CD14-positive monocyte (primary cell): Measurements from ENCODE around the gene CRIP2. TPM values are rescaled to one million over a fixed set of nuclear protein-coding genes. Genes with fewer than 3 reads are reported as not detected.

ENCODE experiments used
- DNase-seq, 3 donors: peaks; one replicate each; pipeline ENCODE4 v3.0.0-alpha.2; 2011 to 2022
- H2AFZ ChIP-seq: 2 replicates; pipeline ENCODE4 v1.6.0; 2012; ENCODE audit warnings: mild to moderate bottlenecking, low read depth, low read length, inconsistent platforms; ENCODE audit not compliant: insufficient read depth, poor library complexity, severe bottlenecking
- H3K27ac ChIP-seq, 2 donors: 1 replicate in 1 of 2; 2 replicates in 1 of 2; pipeline ENCODE4 v1.5.1; 2012 to 2013; ENCODE audit warnings: low read length in 2 of 2, control low read depth in 1 of 2, inconsistent platforms in 1 of 2, low read depth in 1 of 2, mild to moderate bottlenecking in 1 of 2
- H3K27me3 ChIP-seq, 2 donors: one replicate each; pipeline versions ENCODE4 v1.6.0 to v1.6.1; 2011 to 2013; ENCODE audit warnings: low read length in 2 of 2; ENCODE audit not compliant: control insufficient read depth in 2 of 2, insufficient read depth in 2 of 2
- H3K36me3 ChIP-seq, 2 donors: replicated peaks in 1 of 2; 1 replicate in 1 of 2; 2 replicates in 1 of 2; pipeline versions ENCODE4 v1.5.1 to v1.6.1; 2012 to 2013; ENCODE audit warnings: low read length in 2 of 2, control low read depth in 1 of 2, inconsistent platforms in 1 of 2, mild to moderate bottlenecking in 1 of 2; ENCODE audit not compliant: insufficient read depth in 2 of 2, control insufficient read depth in 1 of 2
- H3K4me1 ChIP-seq, 2 donors: 1 replicate in 1 of 2; 2 replicates in 1 of 2; pipeline versions ENCODE4 v1.5.1 to v1.6.1; 2012 to 2013; ENCODE audit warnings: low read length in 2 of 2, control low read depth in 1 of 2, inconsistent platforms in 1 of 2, mild to moderate bottlenecking in 1 of 2, moderate library complexity in 1 of 2; ENCODE audit not compliant: insufficient read depth in 2 of 2, control insufficient read depth in 1 of 2
- H3K4me2 ChIP-seq: replicated peaks from 2 replicates; pipeline ENCODE3; 2012; ENCODE audit warnings: low read length, moderate library complexity, mild to moderate bottlenecking; ENCODE audit not compliant: poor library complexity, severe bottlenecking; ENCODE audit errors: extremely low read depth
- H3K4me3 ChIP-seq, 3 experiments: fragments of 200-600 bp in 1 of 3; sonication (generic) in 1 of 3; replicated peaks in 1 of 3; 1 replicate in 2 of 3; 2 replicates in 1 of 3; pipeline ENCODE4 v1.5.1; 2011 to 2013; ENCODE audit warnings: low read length in 3 of 3, mild to moderate bottlenecking in 3 of 3, control low read depth in 2 of 3, low read depth in 2 of 3, inconsistent platforms in 1 of 3, moderate library complexity in 1 of 3
- H3K79me2 ChIP-seq: 2 replicates; pipeline ENCODE4 v1.6.0; 2012; ENCODE audit warnings: mild to moderate bottlenecking, control low read depth, inconsistent platforms, low read length, moderate library complexity; ENCODE audit not compliant: insufficient read depth
- H3K9ac ChIP-seq: 2 replicates; pipeline ENCODE4 v1.6.0; 2017; ENCODE audit warnings: low read length, mild to moderate bottlenecking; ENCODE audit not compliant: insufficient read depth, poor library complexity, severe bottlenecking
- H3K9me3 ChIP-seq, 2 donors: replicated peaks in 1 of 2; 1 replicate in 1 of 2; 2 replicates in 1 of 2; pipeline versions ENCODE4 v1.5.1 to v1.6.1; 2012 to 2013; ENCODE audit warnings: low read length in 2 of 2, control low read depth in 1 of 2; ENCODE audit not compliant: control insufficient read depth in 1 of 2, insufficient read depth in 1 of 2
- H4K20me1 ChIP-seq: 2 replicates; pipeline ENCODE4 v1.6.0; 2012; ENCODE audit warnings: mild to moderate bottlenecking, low read length, control low read depth, moderate library complexity; ENCODE audit not compliant: insufficient read depth
- H3K27ac Mint-ChIP-seq, 7 donors: one replicate each; pipeline ENCODE4 v1.8.0; 2020; ENCODE audit warnings: mild to moderate bottlenecking in 7 of 7, mixed read lengths in 7 of 7, moderate library complexity in 6 of 7, inconsistent platforms in 2 of 7
- H3K27me3 Mint-ChIP-seq, 3 donors: one replicate each; pipeline ENCODE4 v1.8.0; 2021 to 2022; ENCODE audit warnings: low read depth in 3 of 3, mild to moderate bottlenecking in 3 of 3, mixed read lengths in 3 of 3, moderate library complexity in 3 of 3, inconsistent platforms in 1 of 3
- H3K36me3 Mint-ChIP-seq, 2 donors: one replicate each; pipeline ENCODE4 v1.8.0; 2020; ENCODE audit warnings: mixed read lengths in 2 of 2, inconsistent platforms in 1 of 2, mild to moderate bottlenecking in 1 of 2
- H3K4me1 Mint-ChIP-seq: one replicate; pipeline ENCODE4 v1.8.0; 2020; ENCODE audit warnings: mild to moderate bottlenecking, mixed read lengths
- H3K4me3 Mint-ChIP-seq, 2 donors: one replicate each; pipeline ENCODE4 v1.8.0; 2020; ENCODE audit warnings: mild to moderate bottlenecking in 2 of 2, mixed read lengths in 2 of 2, moderate library complexity in 1 of 2
- H3K9me3 Mint-ChIP-seq, 7 donors: one replicate each; pipeline ENCODE4 v1.8.0; 2020 to 2022; ENCODE audit warnings: mixed read lengths in 7 of 7, mild to moderate bottlenecking in 6 of 7, moderate library complexity in 6 of 7, inconsistent platforms in 2 of 7
- WGBS: methylation state at CpG from one replicate; pipeline ENCODE4 v1.1.5; 2013; ENCODE audit warnings: missing lambda C conversion rate; ENCODE audit not compliant: insufficient coverage; 5-methylcytosine and 5-hydroxymethylcytosine counted together
- intact Hi-C, 2 donors: fragments of 100-400 bp; cut with micrococcal nuclease; formaldehyde crosslinking; loops; one replicate each; pipeline versions ENCODE4 v1.15.0 to v1.15.1; 2023
- polyA plus RNA-seq, 3 donors: library from polyadenylated mRNA; depleted of rRNA in 1 of 3; unstranded in 2 of 3; stranded (reverse) in 1 of 3; fragments of 300-500 nt in 2 of 3; fragments of >200 nt in 1 of 3; fragmentation: Illumina TruSeq in 2 of 3; gene quantifications; 1 replicate in 2 of 3; 2 replicates in 1 of 3; pipeline ENCODE4 v1.2.3, GENCODE V29; 2012 to 2021
- TF ChIP-seq, protein P1 (sequence below): fragments of 200-600 bp; IDR thresholded peaks from one replicate; pipeline ENCODE4 v1.8.0; 2022; ENCODE audit warnings: antibody characterized with exemption, mild to moderate bottlenecking

The CRIP2 gene
- polyA plus RNA-seq, 3 donors = 2.1 to 4.0 (median 3.3) TPM

GRCh38 chr14:105475269-105476096, 862 bp downstream of the CRIP2 start:
- Mint-ChIP-seq H3K36me3 (peaks cover 0 to 4% of the 10 kb centered on the region in 2 donors), H3K4me3 (peak overlapping the region; percentile 58 to 63), H3K27ac (peak overlapping the region in 1 of 7 donors; percentile 13), H3K27me3 (peaks cover 46 to 72% (median 57%) of the 10 kb centered on the region in 3 donors), H3K4me1 (peaks cover 22% of the 10 kb centered on the region), H3K9me3 (peaks cover 5 to 23% (median 13%) of the 10 kb centered on the region in 7 donors)
- intact Hi-C loops = loop anchor here in 1 of 2 donors (2.0 kb wide), 1 partner anchor 13 kb away; no protein-coding TSS in a partner anchor
- Histone ChIP-seq H3K79me2 (no peaks in the 10 kb centered on the region), H3K4me3 (peak overlapping the region in 1 of 3 experiments; percentile 67), H3K36me3 (no peaks in the 10 kb centered on the region), H3K27ac (no peak overlapping the region), H4K20me1 (peaks cover 7% of the 10 kb centered on the region), H3K4me2 (peak overlapping the region; percentile 82), H3K9ac (no peak overlapping the region), H2AFZ (peak overlapping the region; percentile 65), H3K27me3 (peaks cover 26 to 65% of the 10 kb centered on the region in 2 donors), H3K9me3 (peaks cover 9 to 27% of the 10 kb centered on the region in 2 donors), H3K4me1 (peaks cover 20 to 37% of the 10 kb centered on the region in 2 donors)
- no peak for DNase-seq
- TF ChIP-seq, protein P1, sequence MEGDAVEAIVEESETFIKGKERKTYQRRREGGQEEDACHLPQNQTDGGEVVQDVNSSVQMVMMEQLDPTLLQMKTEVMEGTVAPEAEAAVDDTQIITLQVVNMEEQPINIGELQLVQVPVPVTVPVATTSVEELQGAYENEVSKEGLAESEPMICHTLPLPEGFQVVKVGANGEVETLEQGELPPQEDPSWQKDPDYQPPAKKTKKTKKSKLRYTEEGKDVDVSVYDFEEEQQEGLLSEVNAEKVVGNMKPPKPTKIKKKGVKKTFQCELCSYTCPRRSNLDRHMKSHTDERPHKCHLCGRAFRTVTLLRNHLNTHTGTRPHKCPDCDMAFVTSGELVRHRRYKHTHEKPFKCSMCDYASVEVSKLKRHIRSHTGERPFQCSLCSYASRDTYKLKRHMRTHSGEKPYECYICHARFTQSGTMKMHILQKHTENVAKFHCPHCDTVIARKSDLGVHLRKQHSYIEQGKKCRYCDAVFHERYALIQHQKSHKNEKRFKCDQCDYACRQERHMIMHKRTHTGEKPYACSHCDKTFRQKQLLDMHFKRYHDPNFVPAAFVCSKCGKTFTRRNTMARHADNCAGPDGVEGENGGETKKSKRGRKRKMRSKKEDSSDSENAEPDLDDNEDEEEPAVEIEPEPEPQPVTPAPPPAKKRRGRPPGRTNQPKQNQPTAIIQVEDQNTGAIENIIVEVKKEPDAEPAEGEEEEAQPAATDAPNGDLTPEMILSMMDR = no peak
- WGBS = 7% methylated on average over 43 of the region's 48 CpGs

DNA sequence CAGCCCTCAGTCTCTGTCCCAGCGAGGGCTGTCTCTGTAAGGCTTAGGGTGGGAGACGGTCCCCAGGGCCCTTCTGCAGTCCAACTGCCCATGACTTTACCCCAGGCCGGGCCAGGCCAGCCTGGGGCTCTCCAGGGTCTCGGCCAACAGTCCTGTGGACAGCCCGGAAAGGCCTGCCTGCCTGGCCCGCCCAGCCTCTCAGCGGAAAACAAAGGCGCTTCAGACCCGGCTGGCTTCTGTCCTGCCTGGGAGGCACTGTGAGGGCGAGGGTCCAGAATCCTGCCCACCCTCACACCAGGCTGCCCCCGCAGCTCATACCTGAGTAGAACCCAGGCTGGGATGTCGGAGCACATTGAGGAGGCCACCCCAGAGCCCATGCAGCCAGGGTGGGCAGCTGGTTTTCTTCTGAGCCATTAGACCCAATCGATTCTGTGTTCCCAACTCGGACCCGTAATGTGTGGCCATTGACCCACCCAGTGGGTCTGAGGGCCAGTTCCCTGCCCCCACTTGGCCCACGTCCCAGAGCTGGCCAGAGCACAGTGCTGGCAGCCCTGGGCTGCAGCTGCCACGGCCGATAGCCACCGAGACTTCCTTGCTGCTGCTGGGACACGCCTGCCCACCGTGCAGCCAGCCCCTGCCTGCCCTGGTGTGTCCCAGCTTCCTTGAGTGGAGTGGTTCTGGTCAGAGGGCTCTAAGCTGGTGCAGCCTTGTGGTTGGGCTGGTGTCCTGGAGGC, 1.6 kb downstream of the CRIP2 start:
- no peak overlapping the region for H3K27ac ChIP-seq
- H3K9me3 ChIP-seq = peaks cover 9 to 27% of the 10 kb centered on the region in 2 donors
- H3K4me1 Mint-ChIP-seq = peaks cover 30% of the 10 kb centered on the region
- WGBS = 50% methylated on average over 21 of the region's 21 CpGs
- H3K79me2 ChIP-seq = no peaks in the 10 kb centered on the region
- H3K27ac Mint-ChIP-seq = no peak overlapping the region
- peaks cover 5 to 23% (median 13%) of the 10 kb centered on the region in 7 donors for H3K9me3 Mint-ChIP-seq
- no peak overlapping the region for H3K9ac ChIP-seq
- TF ChIP-seq, protein P1 = no peak
- H2AFZ ChIP-seq = no peak overlapping the region
- H3K27me3 ChIP-seq = peaks cover 26 to 66% of the 10 kb centered on the region in 2 donors
- H3K4me1 ChIP-seq = peaks cover 28 to 44% of the 10 kb centered on the region in 2 donors
- peaks cover 46 to 79% (median 58%) of the 10 kb centered on the region in 3 donors for H3K27me3 Mint-ChIP-seq
- H4K20me1 ChIP-seq = peaks cover 7% of the 10 kb centered on the region
- DNase-seq = no peak
- peaks cover 0 to 4% of the 10 kb centered on the region in 2 donors for H3K36me3 Mint-ChIP-seq
- H3K4me2 ChIP-seq = no peak overlapping the region
- H3K4me3 ChIP-seq = no peak overlapping the region
- no peaks in the 10 kb centered on the region for H3K36me3 ChIP-seq
- intact Hi-C loops = no loop called here
- peak overlapping the region in 1 of 2 donors; percentile 63 for H3K4me3 Mint-ChIP-seq
